HL-60 (cell line): ENCODE data around the gene POU2F2.

ENCODE experiments used
- CTCF ChIP-seq: IDR thresholded peaks from one replicate; pipeline ENCODE4 v1.5.1; 2011; ENCODE audit warnings: low read length, control low read depth, inconsistent platforms; ENCODE audit not compliant: insufficient read depth
- POLR2AphosphoS5 ChIP-seq: IDR thresholded peaks from 2 replicates; pipeline ENCODE4 v1.6.1; 2012; ENCODE audit warnings: low read depth
- SPI1 ChIP-seq: IDR thresholded peaks from 2 replicates; pipeline ENCODE4 v1.6.1; 2012; ENCODE audit warnings: low read depth, mild to moderate bottlenecking, borderline replicate concordance
- TF ChIP-seq, protein P1 (sequence below): IDR thresholded peaks from 2 replicates; pipeline ENCODE4 v1.6.1; 2012; ENCODE audit warnings: low read depth; ENCODE audit not compliant: insufficient replicate concordance

- TF ChIP-seq SPI1 (no peak), CTCF (no peak), POLR2AphosphoS5 (no peak)
- TF ChIP-seq, protein P1, sequence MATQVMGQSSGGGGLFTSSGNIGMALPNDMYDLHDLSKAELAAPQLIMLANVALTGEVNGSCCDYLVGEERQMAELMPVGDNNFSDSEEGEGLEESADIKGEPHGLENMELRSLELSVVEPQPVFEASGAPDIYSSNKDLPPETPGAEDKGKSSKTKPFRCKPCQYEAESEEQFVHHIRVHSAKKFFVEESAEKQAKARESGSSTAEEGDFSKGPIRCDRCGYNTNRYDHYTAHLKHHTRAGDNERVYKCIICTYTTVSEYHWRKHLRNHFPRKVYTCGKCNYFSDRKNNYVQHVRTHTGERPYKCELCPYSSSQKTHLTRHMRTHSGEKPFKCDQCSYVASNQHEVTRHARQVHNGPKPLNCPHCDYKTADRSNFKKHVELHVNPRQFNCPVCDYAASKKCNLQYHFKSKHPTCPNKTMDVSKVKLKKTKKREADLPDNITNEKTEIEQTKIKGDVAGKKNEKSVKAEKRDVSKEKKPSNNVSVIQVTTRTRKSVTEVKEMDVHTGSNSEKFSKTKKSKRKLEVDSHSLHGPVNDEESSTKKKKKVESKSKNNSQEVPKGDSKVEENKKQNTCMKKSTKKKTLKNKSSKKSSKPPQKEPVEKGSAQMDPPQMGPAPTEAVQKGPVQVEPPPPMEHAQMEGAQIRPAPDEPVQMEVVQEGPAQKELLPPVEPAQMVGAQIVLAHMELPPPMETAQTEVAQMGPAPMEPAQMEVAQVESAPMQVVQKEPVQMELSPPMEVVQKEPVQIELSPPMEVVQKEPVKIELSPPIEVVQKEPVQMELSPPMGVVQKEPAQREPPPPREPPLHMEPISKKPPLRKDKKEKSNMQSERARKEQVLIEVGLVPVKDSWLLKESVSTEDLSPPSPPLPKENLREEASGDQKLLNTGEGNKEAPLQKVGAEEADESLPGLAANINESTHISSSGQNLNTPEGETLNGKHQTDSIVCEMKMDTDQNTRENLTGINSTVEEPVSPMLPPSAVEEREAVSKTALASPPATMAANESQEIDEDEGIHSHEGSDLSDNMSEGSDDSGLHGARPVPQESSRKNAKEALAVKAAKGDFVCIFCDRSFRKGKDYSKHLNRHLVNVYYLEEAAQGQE: no peak
Observed at GRCh38 chr19:42154471-42155323, 22.5 kb upstream of the POU2F2 start.
